Measurements from ENCODE around the gene LYRM1. TPM values are rescaled to one million over a fixed set of nuclear protein-coding genes. Genes with fewer than 3 reads are reported as not detected.

LYRM1 gene
- total and polyA plus RNA-seq, 2 of the 4 experiments (the other 2 are of a cell fraction): 19.0 to 35.0 TPM

DNA sequence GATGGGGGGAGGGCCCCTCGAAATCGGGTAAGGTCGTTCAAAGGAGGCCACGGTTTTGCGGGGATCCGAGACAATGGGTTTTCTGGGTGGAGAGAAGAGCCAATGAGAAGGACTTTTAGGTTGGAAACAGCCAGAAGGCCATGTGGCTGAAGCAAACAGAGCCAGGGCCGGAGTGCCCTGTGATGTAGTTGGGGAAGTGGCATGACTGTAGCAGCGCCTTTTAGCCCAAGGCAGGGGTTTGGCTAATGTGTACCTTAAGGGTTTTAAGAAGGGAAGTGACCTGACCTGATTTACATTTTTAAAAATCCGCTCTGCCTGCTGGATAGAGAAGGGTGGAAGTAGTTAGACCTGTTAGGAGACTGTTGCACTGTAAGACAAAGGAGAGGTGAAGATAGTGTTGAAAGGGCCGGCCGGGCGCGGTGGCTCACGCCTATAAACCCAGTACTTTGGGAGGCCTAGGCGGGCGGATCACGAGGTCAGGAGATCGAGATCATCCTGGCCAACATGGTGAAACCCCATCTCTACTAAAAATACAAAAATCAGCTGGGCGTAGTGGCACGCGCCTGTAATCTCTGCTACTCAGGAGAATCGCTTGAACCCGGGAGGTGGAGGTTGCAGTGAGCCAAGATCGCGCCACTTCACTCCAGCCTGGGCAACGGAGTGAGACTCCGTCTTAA lies 1.0 kb downstream of the LYRM1 start:
- H3K36me3 ChIP-seq (ENCODE audit: control insufficient read depth, insufficient read depth, low read length): no peaks in the 10 kb centered on the region; the same call in none of the 2 replicates
- intact Hi-C loops (cut with micrococcal nuclease) (loop anchor here (2.0 to 5.0 kb wide), 2 partner anchors 187 to 256 kb away; partner anchors contain the start of gene LDAF1), in situ Hi-C loops (cut with MboI; ENCODE audit: low sequenced_read_pairs) (no loop called here), dilution Hi-C loops (cut with HindIII; ENCODE audit: low sequenced_read_pairs, unreplicated experiment) (no loop called here)
- H3K4me1 ChIP-seq (ENCODE audit: control insufficient read depth, insufficient read depth, low read length): peaks cover 16% of the 10 kb centered on the region
- H2AFZ ChIP-seq (replicated peaks; ENCODE audit: low read length, poor library complexity): peak overlapping the region; percentile 97
- H3K56ac ChIP-seq (ENCODE audit: extremely low read depth, insufficient read depth, low read length): peak overlapping the region; percentile 100
- H3K14ac ChIP-seq (replicated peaks; ENCODE audit: low read depth, low read length): peak overlapping the region; percentile 100
- H4K20me1 ChIP-seq (ENCODE audit: insufficient read depth, low read length): peaks cover 26% of the 10 kb centered on the region
- H3K9ac ChIP-seq (ENCODE audit: low read depth, low read length): peak overlapping the region; percentile 100
- TF ChIP-seq, protein P1, sequence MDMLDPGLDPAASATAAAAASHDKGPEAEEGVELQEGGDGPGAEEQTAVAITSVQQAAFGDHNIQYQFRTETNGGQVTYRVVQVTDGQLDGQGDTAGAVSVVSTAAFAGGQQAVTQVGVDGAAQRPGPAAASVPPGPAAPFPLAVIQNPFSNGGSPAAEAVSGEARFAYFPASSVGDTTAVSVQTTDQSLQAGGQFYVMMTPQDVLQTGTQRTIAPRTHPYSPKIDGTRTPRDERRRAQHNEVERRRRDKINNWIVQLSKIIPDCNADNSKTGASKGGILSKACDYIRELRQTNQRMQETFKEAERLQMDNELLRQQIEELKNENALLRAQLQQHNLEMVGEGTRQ (IDR thresholded peaks at IDR 0.05; ENCODE audit: low read depth, low read length): peak; percentile 50
- TF ChIP-seq MXI1 (IDR thresholded peaks at IDR 0.05; ENCODE audit: borderline replicate concordance, low read depth, low read length) (peak; percentile 66; the same call in 1 of the 2 replicates), POLR2A (IDR thresholded peaks at IDR 0.05; ENCODE audit: low read depth, low read length) (peak; percentile 6; the same call in 1 of the 2 replicates), CHD1 (IDR thresholded peaks at IDR 0.05; ENCODE audit: low read depth, low read length) (no peak)
- TF ChIP-seq, protein P2, sequence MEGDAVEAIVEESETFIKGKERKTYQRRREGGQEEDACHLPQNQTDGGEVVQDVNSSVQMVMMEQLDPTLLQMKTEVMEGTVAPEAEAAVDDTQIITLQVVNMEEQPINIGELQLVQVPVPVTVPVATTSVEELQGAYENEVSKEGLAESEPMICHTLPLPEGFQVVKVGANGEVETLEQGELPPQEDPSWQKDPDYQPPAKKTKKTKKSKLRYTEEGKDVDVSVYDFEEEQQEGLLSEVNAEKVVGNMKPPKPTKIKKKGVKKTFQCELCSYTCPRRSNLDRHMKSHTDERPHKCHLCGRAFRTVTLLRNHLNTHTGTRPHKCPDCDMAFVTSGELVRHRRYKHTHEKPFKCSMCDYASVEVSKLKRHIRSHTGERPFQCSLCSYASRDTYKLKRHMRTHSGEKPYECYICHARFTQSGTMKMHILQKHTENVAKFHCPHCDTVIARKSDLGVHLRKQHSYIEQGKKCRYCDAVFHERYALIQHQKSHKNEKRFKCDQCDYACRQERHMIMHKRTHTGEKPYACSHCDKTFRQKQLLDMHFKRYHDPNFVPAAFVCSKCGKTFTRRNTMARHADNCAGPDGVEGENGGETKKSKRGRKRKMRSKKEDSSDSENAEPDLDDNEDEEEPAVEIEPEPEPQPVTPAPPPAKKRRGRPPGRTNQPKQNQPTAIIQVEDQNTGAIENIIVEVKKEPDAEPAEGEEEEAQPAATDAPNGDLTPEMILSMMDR (conservative IDR thresholded peaks at IDR 0.05; ENCODE audit: low read depth, low read length): no peak
- peak overlapping the region; percentile 100 for H4K91ac ChIP-seq (ENCODE audit: insufficient read depth, low read depth, low read length)
- WGBS, 2 experiments (ENCODE audit: extremely low coverage in 2 of 2, insufficient read length in 1 of 2): 8% methylated on average over 5 of the region's 27 CpGs; no CpG with 5 or more reads in 1 of the 2 experiments
- no peak for ATAC-seq (ENCODE audit: low read depth)
- H2AK9ac ChIP-seq (replicated peaks; ENCODE audit: low read depth, low read length, poor library complexity): peak overlapping the region; percentile 96
- H4K8ac ChIP-seq (ENCODE audit: low read depth in 2 of 2, low read length in 2 of 2): peak overlapping the region; percentile 88 to 100
- no peaks in the 10 kb centered on the region for H3K27me3 ChIP-seq (ENCODE audit: control insufficient read depth, insufficient read depth, low read length)
- H3K9me3 ChIP-seq (ENCODE audit: control insufficient read depth, insufficient read depth, low read length): no peaks in the 10 kb centered on the region
- DNase-seq: peak; percentile 54
- peak overlapping the region; percentile 96 for H3K4me2 ChIP-seq (ENCODE audit: low read depth, low read length)
- peak overlapping the region; percentile 100 for H3K4ac ChIP-seq (ENCODE audit: low read depth, low read length)
- peak overlapping the region; percentile 72 for H3K18ac ChIP-seq (ENCODE audit: low read depth, low read length)
- CTCF ChIA-PET: no interaction called here
- peak overlapping the region; percentile 100 for H3K4me3 ChIP-seq (ENCODE audit: insufficient read depth, low read depth, low read length)
- H2BK15ac ChIP-seq (ENCODE audit: low read depth, low read length): peak overlapping the region; percentile 84; the same call in 2 of the 3 replicates
- H4K5ac ChIP-seq (ENCODE audit: low read depth, low read length): peak overlapping the region; percentile 27
- H2BK120ac ChIP-seq (ENCODE audit: low read depth, low read length): peak overlapping the region; percentile 100
- H3K27ac ChIP-seq (ENCODE audit: insufficient read depth, low read length): peak overlapping the region; percentile 99
- no TSS peak for BruUV-seq (replicated peaks)
- POLR2A ChIA-PET (ENCODE audit: unreplicated experiment): no interaction called here
- H3K9me1 ChIP-seq (ENCODE audit: insufficient read depth, low read length): peaks cover 17% of the 10 kb centered on the region
- H2BK5ac ChIP-seq (ENCODE audit: low read depth, low read length, poor library complexity, severe bottlenecking): peak overlapping the region; percentile 99
- peak overlapping the region; percentile 73 for H2AK5ac ChIP-seq (ENCODE audit: low read depth, low read length)
- H2BK20ac ChIP-seq (ENCODE audit: low read depth, low read length): no peak overlapping the region
- peak overlapping the region; percentile 94 for H3K23ac ChIP-seq (ENCODE audit: low read depth, low read length)
- H3K79me1 ChIP-seq (ENCODE audit: low read depth in 1 of 2, low read length in 2 of 2): peaks cover 42 to 83% of the 10 kb centered on the region in 2 experiments

All from IMR-90 (cell line).